ENCODE measurements around the gene IQGAP2.

Gene IQGAP2

DNA sequence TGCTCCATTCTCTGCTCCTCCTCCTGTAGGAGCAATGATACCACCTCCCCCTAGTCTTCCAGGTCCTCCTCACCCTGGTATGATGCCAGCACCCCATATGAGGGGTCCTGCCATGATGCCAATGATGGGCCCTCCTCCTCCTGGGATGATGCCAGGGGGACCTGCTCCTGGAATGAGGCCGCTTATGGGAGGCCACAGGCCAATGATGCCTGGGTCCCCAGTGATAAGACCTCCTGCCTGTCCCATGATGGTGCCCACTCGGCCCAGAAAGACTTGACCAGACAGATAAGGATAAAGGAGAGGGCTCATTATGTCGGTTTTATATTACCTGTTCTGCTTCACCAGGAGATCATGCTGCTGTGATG lies 26.2 kb upstream of the IQGAP2 start:
- H3K4me3 ChIP-seq (ENCODE audit: low read depth, low read length), result no peak overlapping the region
- TF ChIP-seq, protein P1, sequence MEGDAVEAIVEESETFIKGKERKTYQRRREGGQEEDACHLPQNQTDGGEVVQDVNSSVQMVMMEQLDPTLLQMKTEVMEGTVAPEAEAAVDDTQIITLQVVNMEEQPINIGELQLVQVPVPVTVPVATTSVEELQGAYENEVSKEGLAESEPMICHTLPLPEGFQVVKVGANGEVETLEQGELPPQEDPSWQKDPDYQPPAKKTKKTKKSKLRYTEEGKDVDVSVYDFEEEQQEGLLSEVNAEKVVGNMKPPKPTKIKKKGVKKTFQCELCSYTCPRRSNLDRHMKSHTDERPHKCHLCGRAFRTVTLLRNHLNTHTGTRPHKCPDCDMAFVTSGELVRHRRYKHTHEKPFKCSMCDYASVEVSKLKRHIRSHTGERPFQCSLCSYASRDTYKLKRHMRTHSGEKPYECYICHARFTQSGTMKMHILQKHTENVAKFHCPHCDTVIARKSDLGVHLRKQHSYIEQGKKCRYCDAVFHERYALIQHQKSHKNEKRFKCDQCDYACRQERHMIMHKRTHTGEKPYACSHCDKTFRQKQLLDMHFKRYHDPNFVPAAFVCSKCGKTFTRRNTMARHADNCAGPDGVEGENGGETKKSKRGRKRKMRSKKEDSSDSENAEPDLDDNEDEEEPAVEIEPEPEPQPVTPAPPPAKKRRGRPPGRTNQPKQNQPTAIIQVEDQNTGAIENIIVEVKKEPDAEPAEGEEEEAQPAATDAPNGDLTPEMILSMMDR (conservative IDR thresholded peaks at IDR 0.05; ENCODE audit: low read depth, low read length), result no peak
- no peak for DNase-seq (ENCODE audit: low read depth)

DNA sequence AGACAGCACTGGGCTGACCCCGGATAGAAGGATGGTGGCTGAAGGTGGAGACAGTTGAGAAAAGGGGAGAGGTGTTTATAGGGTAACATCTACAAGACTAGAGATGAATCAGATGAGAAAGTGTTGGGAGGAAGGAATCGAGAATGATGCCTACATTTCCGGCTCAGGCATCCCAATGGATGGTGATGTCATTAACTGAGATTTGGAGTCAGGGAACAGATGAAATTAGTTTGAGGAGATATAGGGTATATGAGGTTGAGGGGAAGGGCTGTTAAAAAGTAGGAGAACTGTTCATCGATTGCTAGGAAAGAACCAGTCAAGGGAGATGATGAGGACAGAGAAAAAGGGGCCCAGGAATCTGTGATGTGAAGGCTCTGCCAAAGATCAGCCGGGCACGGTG lies 24.7 kb upstream of the IQGAP2 start:
- DNase-seq (ENCODE audit: low read depth), result no peak
- TF ChIP-seq, protein P1 (conservative IDR thresholded peaks at IDR 0.05; ENCODE audit: low read depth, low read length), result no peak

DNA sequence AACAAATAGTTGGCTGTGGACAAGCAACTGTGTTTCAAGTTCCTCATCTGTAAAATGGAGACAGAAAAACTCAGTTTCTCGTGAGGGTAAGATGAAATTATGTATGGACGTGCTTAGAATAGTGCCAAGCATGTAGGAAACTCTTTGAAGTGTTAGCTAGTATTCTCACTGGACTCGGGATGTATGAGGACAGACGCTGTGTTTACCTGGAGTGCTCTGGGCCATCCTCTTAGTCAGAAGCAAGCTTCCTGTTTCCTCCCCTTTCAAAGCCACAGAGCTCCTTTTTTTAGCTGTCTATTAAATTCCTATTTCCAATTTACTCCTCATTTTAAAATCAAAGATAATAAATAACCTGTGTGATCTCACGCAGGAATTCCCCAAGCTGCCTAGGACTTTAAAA lies 23.8 kb upstream of the IQGAP2 start:
- H3K4me3 ChIP-seq (ENCODE audit: low read depth, low read length), result no peak overlapping the region
- DNase-seq (ENCODE audit: low read depth), result peak; percentile 13
- TF ChIP-seq, protein P1 (conservative IDR thresholded peaks at IDR 0.05; ENCODE audit: low read depth, low read length), result no peak

More for the DNA sequence above, 24.7 kb upstream of the IQGAP2 start:
- no peak overlapping the region for H3K4me3 ChIP-seq (ENCODE audit: low read depth, low read length)

DNA sequence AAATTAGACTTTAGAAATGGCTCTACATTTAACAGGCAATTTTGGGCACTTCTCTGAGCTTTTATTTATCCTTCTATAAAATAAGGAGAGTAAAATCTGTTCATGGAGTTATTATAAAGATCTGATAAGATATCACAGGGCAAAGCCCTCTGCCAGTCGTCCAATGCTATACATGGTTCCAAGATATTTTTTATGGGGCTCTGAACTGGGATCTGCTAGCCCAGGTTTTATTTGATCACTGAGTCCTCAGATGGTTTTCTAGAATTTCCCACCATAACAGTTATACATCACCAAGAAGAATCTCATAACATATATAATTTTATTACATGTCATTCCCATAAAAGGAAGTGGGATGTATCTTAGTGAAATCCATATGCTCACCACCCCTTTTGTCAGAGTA lies 23.2 kb upstream of the IQGAP2 start:
- TF ChIP-seq, protein P1 (conservative IDR thresholded peaks at IDR 0.05; ENCODE audit: low read depth, low read length), result no peak
- DNase-seq (ENCODE audit: low read depth), result no peak

DNA sequence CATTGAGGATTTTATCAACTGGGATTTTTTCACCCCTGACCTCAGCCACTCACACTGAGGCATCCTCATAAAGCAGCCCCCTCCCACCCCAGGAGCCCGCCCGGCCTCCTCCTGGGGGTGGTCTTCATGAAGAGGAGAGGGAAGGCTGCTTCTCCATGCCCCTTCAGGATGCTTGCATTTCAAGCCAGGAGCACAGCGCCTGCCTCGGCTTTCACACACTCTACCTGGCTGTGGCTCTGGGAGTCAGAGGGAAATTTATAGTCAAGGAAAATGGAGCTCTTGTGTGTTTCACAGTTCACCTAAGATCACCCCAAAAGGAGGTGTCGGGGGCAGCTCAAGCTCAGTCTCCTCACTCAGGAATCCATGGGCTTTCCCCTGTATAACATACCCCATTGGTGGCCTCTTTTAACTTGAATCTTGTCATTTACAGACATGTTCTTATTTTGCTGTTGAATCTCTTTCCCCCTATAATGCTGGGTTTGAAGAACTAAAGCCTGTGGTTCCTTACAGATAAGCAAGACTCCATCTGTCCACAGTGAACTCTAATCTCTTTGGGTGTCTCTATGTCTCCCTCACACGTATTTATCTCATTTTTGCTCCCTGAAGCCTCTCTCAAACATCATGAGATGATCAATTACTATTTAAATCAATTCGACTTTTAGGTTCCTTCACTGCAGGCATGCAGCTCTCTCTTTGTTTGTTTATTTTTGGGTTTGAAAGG lies 22.6 kb upstream of the IQGAP2 start:
- TF ChIP-seq, protein P1 (conservative IDR thresholded peaks at IDR 0.05; ENCODE audit: low read depth, low read length), result no peak
- DNase-seq (ENCODE audit: low read depth), result no peak
- H3K4me3 ChIP-seq (ENCODE audit: low read depth, low read length), result no peak overlapping the region

More for the DNA sequence above, 23.2 kb upstream of the IQGAP2 start:
- no peak overlapping the region for H3K4me3 ChIP-seq (ENCODE audit: low read depth, low read length)

DNA sequence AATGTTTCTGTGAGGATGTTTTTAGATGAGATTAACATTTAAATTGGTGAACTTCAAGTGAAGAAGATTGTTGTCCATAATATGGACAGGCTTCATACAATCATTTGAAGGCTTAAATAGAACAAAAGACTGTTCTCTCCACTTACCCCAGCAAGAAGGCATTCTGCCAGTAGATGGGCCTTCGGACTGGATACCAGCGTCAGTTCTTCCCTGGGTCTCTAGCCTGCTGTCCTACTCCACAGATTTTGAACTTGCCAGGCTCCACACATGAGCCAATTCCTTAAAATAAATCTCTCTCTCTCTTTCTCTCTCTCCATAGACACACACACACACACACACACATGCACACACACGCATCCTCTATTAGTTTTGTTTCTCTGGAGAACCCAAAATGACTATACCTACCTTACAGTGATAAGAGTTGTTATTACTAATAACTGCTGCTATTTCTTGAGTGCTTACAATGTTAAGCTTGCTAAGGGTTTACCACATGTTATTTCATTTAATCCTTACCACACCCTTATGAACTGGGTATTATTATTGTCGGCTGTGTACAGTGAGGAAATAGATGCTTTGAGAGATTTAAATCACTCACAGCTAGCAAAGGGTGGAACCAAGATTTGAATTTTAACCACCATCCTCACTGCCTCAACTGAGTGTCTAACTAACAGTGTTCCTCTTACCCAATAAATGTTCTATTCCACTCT lies 19.8 kb upstream of the IQGAP2 start:
- TF ChIP-seq, protein P1 (conservative IDR thresholded peaks at IDR 0.05; ENCODE audit: low read depth, low read length), result no peak
- DNase-seq (ENCODE audit: low read depth), result no peak

More for the DNA sequence above, 19.8 kb upstream of the IQGAP2 start:
- H3K4me3 ChIP-seq (ENCODE audit: low read depth, low read length), result no peak overlapping the region
